HFF-Myc (cell line): ENCODE data around the gene RAPGEF1.

Experiments
- DNase-seq: peaks from one replicate; pipeline ENCODE4 v3.0.0-alpha.2; 2011; ENCODE audit warnings: low read depth; ENCODE audit errors: extremely low read depth
- H3K4me3 ChIP-seq: replicated peaks from 2 replicates; pipeline ENCODE4 v1.5.1; 2011; ENCODE audit warnings: low read depth, mild to moderate bottlenecking, control low read depth, low read length
- CTCF ChIP-seq: IDR thresholded peaks from 2 replicates; pipeline ENCODE4 v1.5.1; 2012; ENCODE audit warnings: mild to moderate bottlenecking, low read depth, low read length, control low read depth; ENCODE audit errors: missing control alignments

RAPGEF1 gene

DNA sequence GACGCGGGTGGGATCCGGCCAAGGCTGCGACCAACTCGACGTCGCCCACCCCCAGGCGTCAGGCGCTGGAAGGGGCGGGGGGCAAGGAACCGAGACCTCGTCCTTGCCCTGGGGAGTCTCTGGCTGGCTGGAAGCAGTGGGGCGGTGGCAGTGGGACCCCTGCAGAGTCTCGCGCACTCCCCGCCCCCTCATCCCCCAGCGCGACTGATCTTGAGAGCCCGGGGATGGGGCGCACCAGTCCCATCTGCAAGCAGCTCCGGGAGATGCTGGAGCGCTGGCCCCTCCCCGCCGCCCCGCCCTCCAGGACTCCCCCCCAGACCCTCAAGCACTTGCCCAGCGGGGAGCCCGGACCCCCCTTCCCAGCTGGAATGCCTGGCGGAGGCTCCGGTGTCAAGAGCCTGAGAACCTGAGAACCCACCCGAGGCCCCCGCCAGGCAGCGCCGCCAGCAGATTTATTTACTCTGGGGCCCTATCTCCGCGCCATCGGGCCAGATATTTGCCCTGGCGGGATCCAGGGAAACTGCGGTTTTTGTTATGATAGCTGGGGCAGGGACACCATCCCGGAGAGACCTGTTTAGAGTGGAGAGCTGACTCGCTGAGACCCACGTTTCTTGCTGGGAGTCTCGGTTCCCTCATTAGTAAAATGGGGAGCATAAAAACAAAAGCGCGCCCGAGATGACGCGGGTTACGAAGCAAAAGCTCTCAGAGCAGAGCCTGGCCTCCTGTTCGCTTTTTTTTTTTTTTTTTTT, 193.4 kb downstream of the RAPGEF1 start:
- no peak for TF ChIP-seq CTCF
- H3K4me3 ChIP-seq: peak overlapping the region; percentile 8; the same call in 1 of the 2 replicates
- no peak for DNase-seq

- no peak overlapping the region for H3K4me3 ChIP-seq
- DNase-seq: no peak
- TF ChIP-seq CTCF: no peak
Observed at GRCh38 chr9:131545786-131546335, 194.0 kb downstream of the RAPGEF1 start.

- no peak for DNase-seq
- no peak for TF ChIP-seq CTCF
- no peak within 1 kb of the TSS for H3K4me3 ChIP-seq
Observed at GRCh38 chr9:131545003-131545785, 194.7 kb downstream of the RAPGEF1 start, which contains the start of gene PRRT1B. TSS of gene PRRT1B (plus strand) at chr9:131545523. CDS start at chr9:131545616, 93 bp downstream.

- H3K4me3 ChIP-seq: no peak overlapping the region
- TF ChIP-seq CTCF: no peak
- DNase-seq: no peak
Observed at GRCh38 chr9:131543141-131543540, 196.7 kb downstream of the RAPGEF1 start.

DNA sequence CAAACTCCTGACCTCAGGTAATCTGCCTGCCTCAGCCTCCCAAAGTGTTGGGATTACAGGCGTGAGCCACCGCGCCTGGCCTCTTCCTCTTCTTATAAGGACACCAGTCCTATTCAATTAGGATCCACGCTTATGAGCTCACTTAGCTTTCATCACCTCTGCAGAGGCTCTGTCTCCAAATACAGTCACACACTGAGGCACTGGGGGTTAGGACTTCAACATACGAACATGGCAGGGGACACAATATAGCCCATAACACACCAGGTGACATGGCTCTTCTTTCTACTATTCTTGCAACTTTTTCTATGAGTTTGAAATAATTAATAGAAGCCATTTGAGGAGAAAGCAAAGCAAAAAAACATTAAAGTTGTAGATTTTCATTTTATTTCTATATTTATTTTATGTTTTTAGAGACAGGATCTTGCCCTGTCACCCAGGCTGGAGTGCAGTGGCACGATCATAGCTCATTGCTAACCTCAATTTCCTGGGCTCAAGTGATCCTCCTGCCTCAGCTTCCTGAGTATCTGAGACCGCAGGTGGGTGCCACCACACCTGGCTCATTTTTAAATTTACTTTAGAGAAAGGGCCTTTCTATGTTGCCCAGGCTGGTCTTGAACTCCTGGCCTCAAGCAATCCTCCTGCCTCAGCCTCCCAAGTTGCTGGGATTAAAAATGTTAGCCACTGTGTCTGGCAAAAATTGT, 200.5 kb downstream of the RAPGEF1 start:
- no peak for DNase-seq
- TF ChIP-seq CTCF: no peak
- no peak overlapping the region for H3K4me3 ChIP-seq

GRCh38 chr9:131537946-131538345, 201.9 kb downstream of the RAPGEF1 start:
- TF ChIP-seq CTCF: no peak

More at GRCh38 chr9:131537946-131538345, 201.9 kb downstream of the RAPGEF1 start:
- H3K4me3 ChIP-seq: no peak overlapping the region
- no peak for DNase-seq
